HG03442 (cell line): Measurements from ENCODE around the gene HECTD2.
"Not testable (repeated sequence)": the region's sequence is repeated elsewhere in the genome, so short reads cannot be mapped to it uniquely, and the experiment has no call there.

ENCODE experiments used
- ATAC-seq: cut with Tn5 transposase; IDR thresholded peaks from one replicate; pipeline ENCODE4 v1.9.1; 2021; ENCODE audit warnings: mild to moderate bottlenecking, moderate library complexity; ENCODE audit not compliant: unreplicated experiment

Gene HECTD2

GRCh38 chr10:91536111-91536510 lies 126.0 kb downstream of the HECTD2 start:
- no peak for ATAC-seq

GRCh38 chr10:91536733-91537132 lies 126.6 kb downstream of the HECTD2 start:
- no peak for ATAC-seq

- ATAC-seq = no peak
These were observed 127.7 kb downstream of the HECTD2 start for GRCh38 chr10:91537614-91538383.

GRCh38 chr10:91539930-91540329 lies 129.8 kb downstream of the HECTD2 start:
- ATAC-seq = no peak

GRCh38 chr10:91540733-91541132 lies 130.6 kb downstream of the HECTD2 start:
- ATAC-seq = no peak

GRCh38 chr10:91541481-91541880 lies 131.3 kb downstream of the HECTD2 start:
- no peak for ATAC-seq

- ATAC-seq = no peak
These were observed 135.2 kb downstream of the HECTD2 start for GRCh38 chr10:91545384-91545783.

GRCh38 chr10:91545838-91546237 lies 135.7 kb downstream of the HECTD2 start:
- no peak for ATAC-seq

GRCh38 chr10:91549262-91549661 lies 139.1 kb downstream of the HECTD2 start:
- ATAC-seq = no peak

GRCh38 chr10:91550021-91550420 lies 139.9 kb downstream of the HECTD2 start:
- ATAC-seq = no peak

GRCh38 chr10:91551856-91552255 lies 141.7 kb downstream of the HECTD2 start:
- ATAC-seq = no peak

- no peak for ATAC-seq
These were observed 142.3 kb downstream of the HECTD2 start for GRCh38 chr10:91552274-91553095.

GRCh38 chr10:91555455-91555854 lies 145.3 kb downstream of the HECTD2 start:
- ATAC-seq = no peak

- no peak for ATAC-seq
These were observed 146.8 kb downstream of the HECTD2 start for GRCh38 chr10:91556691-91557566.

- no peak for ATAC-seq
These were observed 147.5 kb downstream of the HECTD2 start for GRCh38 chr10:91557651-91558111.

- no peak for ATAC-seq
These were observed 148.3 kb downstream of the HECTD2 start for GRCh38 chr10:91558473-91558872.

GRCh38 chr10:91559169-91559568 lies 149.0 kb downstream of the HECTD2 start:
- ATAC-seq = no peak

- no peak for ATAC-seq
These were observed 149.6 kb downstream of the HECTD2 start for GRCh38 chr10:91559750-91560149.

GRCh38 chr10:91560827-91561226 lies 150.7 kb downstream of the HECTD2 start:
- ATAC-seq = not testable (repeated sequence)

- ATAC-seq = no peak
These were observed 152.9 kb downstream of the HECTD2 start for GRCh38 chr10:91562839-91563581.
